GM03348 (cell line): ENCODE results near the gene VWF.

Experiments
- DNase-seq: peaks from one replicate; pipeline ENCODE4 v3.0.0; 2012; ENCODE audit warnings: low spot score

Gene VWF

DNA sequence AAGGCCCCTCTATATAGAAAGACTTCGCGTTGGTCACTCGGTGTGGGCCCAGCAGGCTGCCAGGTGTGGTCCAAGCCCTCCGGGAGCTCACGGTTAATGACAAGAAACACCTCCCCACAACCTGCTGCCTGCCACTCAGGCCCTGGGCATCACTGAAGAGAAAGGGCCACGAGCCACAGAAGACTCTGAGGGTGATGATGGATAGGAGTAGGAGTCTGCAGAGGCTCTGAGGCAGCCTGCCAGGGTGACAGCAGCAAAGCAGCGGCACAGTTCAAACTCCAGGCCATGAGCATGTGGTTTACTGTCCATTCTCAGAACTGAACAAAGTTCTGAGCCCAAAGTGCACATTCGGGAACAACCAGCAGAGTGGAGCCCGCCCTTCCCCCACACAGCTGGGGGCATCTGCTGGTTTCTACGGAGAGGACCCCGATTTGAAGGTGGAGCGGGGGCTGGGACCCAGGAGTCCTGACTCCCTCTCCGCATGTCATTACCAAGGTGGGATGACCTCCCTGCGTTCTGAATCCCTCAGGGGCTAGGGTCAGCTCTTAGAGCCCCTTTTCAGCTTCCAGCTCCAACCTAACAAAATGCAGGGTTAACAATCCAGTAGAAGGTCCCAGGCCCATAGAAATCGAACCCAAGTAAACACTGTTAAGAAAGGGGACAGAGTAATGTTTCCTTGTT is 65.8 kb downstream of the VWF start:
- DNase-seq: no peak

DNA sequence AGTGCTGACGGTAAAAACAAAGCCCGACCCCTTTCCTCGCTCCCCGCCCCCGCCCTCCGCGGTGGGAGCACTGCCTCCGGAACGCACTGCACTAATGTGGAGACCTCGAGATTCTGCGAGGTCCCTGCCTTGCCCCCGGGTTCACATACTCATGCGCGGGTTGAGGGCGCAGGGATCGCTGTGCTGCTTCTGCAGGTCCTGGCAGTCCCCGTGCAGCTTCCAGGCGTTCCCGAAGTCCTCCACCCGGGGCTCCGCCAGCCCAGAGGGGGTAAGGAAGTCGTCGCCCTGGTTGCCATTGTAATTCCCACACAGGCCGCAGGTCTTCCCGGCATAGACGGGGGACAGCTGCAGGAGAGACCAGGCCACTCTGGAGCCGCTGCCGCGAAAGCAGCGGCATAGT is 66.8 kb downstream of the VWF start:
- DNase-seq: peak; percentile 28

DNA sequence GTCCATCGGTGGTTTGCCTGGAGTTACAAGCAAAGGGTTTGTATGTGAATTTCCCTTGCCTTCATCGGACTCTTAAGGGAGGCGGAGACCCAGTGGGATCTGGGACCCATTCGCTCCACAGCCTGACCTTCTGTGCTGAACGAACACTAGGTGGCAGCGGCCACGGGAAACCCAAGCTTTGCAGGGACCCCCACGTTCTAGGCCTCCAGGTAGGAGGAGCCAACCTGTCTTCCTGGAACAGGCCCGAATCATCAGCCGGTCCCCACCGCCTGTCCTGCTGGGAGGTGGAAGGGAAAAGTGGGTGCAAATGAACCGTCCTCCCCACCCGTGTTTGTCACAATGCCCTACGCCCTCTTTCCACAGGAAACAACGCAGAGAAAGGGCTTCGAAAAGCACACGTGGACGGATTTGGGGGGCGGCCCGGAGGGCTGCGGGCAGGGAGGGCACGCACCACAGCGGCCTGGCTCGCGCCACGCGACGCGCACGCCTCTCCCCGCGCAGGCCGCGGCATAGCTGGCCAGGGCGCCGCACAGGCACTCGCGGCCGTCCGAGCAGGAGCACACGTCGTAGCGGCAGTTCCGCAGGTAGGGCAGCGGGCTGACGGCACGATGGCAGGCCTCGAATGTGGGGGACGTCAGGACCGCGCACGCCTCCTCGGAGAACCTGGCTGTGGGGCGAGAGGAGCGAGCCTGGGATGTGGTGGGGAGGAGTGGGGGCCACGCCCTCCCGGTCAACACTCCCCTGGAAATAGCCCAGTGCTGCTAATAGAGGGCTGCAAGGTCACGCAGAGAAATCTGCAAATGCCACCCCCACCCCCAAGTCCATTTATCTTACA is 67.8 kb downstream of the VWF start:
- DNase-seq: no peak

DNA sequence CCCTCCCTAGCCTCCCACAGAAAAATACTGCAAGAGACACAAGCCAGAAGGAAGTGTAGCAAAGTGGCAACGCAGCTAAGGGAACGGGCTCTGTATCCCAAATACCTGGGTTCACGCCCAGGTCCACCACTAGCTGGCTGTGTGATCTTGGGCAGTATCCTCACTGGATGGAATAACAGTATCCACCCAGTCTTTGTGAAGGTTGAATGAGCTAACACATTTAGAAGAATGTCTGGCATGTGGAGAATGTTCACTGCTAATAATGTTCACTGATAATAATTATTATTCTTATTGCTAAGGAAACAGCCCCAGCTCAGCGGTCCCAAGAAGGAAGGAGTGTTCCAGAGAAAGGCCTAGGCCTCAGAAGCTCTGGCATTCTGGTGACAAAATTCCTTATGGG is 70.9 kb downstream of the VWF start:
- peak; percentile 47 for DNase-seq

DNA sequence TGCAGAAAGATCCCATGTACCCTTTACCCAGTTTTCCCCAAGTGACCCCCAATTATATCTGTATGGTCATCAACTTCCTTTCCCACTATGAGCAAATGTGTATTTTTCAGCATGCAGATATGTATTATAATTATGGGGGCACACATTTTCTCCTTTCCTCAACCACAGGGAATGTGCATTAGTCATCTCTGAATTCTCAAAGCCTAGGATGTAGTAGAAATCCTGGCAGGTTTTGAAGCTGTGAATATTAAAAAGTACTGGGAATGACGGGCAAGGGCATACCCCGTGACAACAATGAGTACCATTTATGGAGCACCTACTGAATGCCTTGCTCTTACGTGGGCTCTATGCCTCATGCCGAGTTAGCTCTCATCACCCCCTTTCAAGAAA is 71.5 kb downstream of the VWF start:
- peak; percentile 51 for DNase-seq

DNA sequence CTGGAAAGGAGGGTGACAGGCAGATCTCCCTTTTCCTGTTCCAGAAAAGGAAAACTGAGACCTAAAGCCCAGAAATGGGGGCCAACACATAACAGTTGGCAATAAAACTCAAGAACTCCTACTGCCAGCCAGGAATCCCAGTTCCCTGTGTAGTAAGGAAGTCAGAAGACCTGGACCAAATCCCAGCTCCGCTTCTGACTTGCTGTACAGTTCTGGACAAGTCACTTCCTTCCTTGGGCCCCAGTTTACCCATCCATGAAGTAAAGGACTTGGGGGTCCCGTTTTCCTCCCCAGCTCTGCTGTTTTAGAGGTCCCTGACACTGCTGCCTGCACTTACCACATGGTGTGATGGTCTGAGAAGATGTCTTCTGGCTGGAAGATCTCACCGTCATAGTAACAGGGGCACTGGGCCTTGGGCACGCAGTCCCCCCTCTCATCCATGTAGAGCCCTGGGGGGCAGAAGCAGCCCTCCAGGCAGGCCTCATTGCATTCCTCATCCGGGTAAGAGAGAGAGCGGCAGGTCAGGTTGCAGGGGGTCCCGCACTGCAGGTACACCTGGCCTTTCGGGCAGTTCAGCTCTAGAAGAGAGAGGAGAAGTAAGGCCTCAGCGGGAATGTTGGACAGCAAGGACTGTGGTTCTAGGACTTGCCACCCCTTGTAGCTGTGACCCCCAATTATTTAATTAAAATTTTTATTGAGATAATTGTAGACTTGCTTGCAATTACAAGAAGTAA is 72.1 kb downstream of the VWF start:
- DNase-seq: no peak

DNA sequence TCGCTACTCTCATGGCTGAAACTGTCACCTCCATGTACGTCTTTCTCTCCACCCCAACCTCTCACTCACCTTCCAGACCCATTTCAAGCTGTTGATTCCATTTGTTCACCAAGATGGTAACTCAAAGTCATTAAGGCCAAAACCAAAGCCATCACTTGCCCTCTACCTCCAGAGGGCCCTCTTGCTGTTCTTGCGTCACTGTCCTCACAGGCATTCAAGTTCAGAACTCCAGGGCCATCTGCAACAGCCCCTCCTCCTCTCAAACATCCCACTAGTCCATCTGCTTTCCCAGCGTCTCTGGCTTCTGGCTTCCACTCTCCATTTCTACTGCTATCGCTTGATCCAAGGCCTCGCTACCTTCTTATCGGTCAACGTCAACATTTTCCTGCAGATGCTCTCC is 74.5 kb downstream of the VWF start:
- DNase-seq: no peak

DNA sequence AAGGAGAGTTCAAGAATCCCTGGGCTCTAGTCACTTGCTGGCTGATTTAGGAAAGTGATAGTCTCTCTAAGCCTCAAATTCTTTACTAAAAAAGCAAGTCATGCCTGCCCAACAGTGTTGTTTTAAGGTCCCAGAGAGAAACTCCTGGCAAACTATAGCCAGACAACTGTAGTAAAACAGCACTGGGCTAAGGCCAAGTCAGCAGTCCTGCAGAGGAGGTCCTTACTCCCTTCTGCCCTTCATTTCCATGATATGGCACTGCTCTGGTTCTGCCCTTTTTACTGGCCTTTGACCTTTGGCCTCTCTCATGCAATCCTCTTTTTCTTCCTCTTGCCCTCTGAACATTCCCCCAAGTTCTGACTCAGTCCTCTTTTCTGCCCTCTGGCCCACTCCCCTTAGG is 74.9 kb downstream of the VWF start:
- DNase-seq: no peak

DNA sequence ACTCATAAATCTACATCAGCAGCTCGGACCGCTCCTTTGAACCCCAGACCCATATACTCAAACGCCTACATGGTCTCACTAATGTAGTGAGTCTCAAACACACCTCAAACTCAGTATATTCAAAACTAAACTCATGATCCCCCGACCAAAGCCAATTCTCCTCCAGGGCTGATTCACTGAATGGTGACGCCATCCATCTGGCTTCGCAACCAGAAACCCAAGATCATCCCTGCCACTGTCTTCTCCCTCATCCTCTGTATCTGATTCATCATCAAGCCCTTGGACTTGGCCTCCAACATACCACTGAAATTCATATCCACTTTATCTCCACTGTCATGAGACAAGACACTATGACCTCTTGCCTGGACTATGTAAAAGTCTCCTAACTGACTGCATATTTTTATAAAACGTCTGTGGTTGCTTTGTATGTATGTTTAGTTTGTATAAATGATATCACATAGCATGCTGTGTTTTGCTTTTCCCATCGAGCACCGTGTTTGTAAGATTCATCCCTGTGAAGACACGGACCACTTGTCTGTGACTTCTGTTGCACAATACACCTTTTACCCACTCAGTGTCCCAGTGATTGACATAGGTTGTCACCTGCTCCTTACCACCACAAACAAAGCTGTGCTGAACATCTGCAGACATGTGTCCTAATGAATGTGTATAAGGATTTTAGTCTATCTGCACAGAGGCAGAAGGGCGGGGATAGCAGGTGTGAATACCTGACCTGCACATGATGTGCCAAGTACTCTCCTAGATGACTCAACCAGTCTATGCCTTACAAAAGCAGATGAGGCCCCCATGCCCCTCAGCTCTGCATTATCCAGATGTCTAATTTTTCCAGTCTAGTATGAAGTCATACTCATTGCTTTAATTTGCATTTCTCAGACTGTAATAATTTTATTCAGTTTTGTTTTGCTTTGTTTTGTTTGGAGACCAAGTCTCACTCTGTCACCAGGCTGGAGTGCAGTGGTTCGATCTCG is 76.9 kb downstream of the VWF start:
- peak; percentile 81 for DNase-seq

DNA sequence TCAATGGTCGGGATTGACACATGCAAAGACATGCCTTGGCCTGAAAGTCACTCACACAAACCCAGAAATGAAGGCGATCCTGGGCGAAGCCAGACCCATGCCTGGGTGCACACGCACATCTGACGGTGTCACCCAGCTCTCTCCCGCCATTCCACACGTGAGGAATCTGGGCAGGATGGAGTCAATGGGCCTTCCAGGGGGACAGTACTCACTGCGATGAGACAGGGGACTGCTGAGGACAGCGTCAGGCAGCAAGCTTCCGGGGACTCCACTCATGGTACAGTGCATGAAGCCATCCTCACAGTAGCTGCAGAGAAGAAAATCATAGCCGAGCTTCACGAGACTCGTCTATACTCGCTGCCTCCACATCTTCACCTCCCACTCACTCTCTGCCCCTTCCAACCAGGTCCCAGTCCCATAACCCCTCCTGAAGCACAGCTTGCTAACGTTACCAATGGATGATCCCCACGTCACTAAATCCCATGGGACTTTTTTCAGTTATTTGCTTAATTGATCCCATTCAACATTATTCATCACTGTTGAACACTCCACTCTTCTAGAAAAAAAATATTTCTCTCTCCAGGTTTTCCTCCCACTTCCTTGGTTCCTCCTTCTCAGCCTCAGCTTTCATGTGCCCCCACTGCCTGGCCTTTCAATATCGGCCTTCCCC is 77.8 kb downstream of the VWF start:
- DNase-seq: no peak

DNA sequence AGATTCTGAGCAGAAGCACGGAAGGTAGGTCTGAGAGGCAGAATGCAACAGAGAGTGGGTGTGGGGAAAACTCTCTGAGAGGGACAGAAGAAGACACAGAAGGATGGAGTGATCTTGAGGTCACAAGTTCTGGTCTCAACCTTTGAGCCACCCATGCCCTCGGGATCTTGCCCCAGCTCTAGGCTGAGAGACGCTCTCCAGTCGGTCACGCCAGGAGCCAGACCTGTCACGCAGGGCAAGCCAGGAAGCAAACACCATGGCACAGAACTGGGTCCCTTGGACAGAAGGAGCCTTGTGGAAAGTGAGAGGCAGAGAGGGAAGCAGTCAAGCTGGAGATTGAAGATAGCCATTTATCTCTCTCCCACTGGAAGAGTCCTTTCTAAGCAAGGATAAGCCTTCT is 79.0 kb downstream of the VWF start:
- no peak for DNase-seq

DNA sequence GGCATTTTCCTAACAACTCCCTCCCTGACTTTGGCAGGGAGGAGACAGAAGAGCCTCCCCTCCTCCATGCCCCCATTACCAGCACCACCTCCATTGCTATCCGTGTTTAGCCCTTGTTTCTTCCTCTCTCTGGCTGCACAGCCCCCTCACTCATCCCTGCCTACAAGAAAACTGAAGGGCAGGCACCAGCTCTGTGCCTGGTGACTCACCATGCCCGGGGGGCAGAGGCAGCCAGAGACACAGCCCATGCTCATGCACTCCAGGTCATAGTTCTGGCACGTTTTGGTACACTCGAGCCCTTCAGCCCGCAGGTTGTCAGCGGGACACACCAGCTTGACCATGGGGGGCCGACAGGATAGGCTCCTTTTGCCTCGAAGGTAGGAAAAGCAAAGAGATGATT is 80.4 kb downstream of the VWF start:
- DNase-seq: no peak

DNA sequence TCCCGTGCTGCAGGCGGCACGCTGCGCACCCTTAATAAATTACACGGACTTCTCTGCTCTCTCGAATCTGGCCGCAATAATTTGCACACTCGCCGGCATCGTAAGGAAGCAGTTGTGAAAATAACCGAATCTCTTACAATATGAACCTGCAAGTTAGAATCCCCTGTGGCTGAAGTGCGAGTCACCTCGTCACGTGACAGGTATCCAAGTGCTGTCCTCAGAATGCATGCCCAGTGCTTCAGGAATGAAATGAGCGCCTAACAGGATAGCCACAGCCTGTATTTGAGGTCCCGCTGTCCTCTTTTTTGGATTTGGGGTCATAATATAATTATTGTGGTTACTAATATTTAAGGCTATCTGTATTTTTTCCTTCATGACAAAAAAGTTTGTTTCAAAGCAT is 82.0 kb downstream of the VWF start:
- no peak for DNase-seq

DNA sequence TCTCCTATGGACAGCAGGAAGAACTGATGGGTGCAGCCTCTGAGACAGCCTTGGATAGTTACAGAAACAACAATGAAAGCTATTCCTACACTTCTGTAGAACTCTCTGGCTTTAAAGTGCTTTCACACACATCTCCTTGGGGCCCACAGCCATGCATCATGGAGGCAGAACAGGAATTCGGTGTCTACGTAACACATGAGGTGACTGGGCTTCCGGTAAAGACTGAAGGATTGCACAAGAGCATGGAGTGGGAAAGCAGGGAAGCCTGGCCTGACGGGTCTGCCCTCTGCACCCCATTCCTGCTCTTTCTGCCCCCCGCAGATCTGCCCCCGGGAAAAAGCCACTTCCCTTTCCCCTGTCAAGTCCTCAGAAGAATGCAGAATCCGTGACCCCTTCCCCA is 82.6 kb downstream of the VWF start:
- DNase-seq: no peak

DNA sequence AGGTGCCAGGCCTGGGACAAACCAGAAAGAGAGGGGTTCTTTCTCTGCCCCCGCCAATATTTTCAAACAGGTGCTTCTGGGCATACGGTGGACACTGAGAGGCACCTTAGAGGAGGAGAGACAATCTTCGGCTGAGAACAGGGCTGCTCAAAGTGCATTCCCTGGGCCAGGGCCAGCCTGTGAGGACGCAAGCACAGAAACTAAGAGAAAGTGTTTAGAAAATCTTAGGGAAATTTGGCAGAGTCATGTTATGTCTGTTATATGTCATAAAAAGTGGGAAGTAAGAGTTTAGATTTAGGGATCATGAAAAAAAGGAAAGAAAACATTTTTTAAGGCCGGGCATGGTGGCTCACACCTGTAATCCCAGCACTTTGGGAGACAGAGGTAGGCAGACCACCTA is 83.7 kb downstream of the VWF start:
- DNase-seq: no peak

DNA sequence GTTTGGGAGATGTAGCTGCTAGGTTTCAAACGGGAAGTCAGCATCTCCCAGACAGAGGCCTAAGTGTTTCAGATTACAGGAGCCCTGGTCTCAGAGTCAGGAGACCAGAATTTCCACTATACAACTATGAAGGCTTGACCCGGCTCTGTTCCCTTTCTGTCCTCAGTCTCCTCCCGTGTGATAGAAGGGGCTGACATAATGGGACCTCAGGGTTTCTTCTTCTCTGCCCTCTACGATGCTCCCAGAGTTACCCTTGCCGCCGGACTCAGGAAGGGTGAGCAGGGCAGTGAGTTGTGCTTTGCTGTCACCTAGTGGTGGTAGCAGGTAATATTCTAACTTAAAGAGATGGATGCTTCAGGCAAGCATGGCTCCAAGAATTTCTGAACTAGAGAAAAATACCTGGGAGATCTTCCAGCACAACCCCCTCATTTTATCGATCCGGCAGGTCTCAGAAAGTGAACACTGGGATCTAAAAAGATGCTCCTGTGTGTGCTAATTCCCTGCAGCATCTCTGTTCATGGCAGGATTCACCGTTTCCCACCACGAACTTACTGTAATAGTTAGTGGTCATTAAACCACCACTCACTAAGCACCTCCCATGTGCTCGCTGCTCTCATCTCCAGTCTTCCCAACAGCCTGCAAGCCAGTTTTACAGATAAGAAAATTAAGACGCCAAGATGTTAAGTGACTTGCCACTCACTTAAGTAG is 84.4 kb downstream of the VWF start:
- DNase-seq: peak; percentile 88

DNA sequence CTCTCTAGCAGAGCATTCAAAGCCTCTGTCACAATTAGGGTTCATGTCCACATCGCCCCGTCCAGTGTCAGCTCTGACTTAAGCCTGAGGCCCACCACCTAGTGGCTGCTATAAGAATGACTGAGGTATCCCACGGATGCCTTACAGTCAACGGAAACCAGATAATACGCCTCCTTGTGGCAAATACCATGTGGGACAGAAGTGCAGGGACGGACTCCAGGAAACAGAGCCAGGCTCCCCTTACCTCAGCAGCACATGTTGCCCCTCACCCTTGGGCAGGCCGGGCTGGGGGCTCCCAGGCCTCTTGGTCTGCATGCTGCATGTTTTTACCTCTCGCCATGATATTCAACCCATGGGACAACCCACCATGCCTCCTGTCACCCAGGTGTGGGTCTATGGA is 86.3 kb downstream of the VWF start:
- DNase-seq: peak; percentile 70

DNA sequence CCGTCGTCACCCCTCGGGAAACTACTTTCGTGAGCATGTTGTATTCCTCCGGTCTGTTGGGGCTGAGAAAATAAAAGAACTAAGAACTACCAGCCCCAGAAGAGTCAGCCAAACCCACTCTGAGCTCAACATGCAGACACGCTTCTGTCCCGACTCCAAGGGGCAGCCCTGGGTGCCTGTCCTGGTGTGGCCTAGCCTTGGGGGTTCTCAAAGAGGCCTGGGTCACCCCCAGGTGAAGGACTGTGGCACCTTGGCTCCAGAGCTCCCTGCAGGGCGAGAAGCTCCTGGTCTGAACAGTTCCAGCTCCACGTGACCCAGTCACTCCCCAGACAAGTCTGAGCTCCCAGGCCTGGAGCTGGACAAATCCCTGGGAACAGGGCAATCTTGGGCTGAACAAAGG is 87.0 kb downstream of the VWF start:
- DNase-seq: no peak

DNA sequence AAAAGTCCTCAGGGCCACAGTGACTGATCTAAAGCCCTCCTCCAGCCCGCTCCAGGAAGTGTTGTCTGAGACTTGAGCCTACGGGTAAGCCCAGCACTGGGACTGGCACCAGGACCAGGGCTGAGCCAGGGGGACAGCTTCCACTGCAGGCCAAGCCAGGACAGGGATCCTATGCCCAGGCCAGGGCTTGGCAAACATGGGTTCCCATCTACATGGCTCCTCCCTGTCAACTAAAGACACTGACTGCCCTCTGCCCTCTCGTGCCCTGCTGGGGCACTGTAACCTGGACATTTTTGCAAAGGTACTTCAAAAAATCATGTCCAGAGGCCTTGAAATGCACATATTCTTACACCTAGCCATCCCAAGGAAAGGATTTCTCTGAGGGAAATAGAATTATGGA is 88.0 kb downstream of the VWF start:
- no peak for DNase-seq

DNA sequence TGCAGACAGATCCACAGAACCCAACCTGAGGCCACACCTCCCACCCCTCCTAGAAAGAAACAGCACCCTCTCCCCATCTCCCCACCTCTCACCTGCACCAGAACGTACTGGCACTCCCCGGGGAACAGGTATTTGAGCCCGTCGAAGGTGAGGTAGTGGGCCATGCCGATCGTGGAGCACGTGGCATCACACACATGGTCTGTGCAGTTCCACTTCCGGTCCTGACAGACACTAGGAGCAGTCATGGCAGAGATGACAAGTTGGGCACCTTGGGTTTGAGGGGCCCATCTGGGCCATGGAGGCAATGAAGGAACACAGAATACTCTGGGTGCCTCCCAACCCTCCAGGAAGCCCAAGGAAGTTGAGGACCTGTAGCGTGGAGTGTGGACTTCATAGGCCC is 89.9 kb downstream of the VWF start:
- no peak for DNase-seq

DNA sequence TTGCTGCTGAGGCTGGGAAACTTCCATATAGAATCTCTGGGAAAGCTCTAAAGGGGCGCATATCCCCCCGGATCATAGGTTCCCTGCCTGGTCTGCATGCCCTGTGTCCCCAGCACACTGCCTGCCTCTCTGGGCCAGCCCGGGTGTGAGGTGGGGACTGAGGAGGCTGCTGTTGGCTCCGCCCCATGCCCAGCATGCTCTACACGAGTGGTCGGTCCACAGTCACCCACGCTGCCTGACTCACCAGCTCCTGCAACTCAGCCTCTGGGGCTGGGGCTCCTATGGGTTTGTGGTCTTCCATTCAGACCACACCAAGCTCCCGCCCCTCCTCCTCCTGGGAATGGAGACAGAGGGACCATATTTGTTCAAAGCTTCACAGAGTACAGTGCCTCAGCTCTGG is 90.9 kb downstream of the VWF start:
- DNase-seq: no peak
